Hepatocyte (in vitro differentiated cells): ENCODE data around the gene ASB3.

Experiments
- CTCF ChIP-seq: fragments of 200-600 bp; sonication (generic); IDR thresholded peaks from 2 replicates; pipeline ENCODE4 v1.5.1; 2016; ENCODE audit warnings: antibody characterized with exemption, mild to moderate bottlenecking; ENCODE audit not compliant: poor library complexity
- EZH2 ChIP-seq: fragments of 200-600 bp; sonication (generic); IDR thresholded peaks from 2 replicates; pipeline ENCODE4 v1.6.1; 2016; ENCODE audit warnings: antibody characterized with exemption, mild to moderate bottlenecking, borderline replicate concordance
- EZH2phosphoT487 ChIP-seq: fragments of 200-600 bp; sonication (generic); IDR thresholded peaks from one replicate; pipeline ENCODE4 v1.6.1; 2018; ENCODE audit warnings: antibody characterized with exemption, mild to moderate bottlenecking, low read depth, moderate library complexity; ENCODE audit not compliant: unreplicated experiment, severe bottlenecking

- TF ChIP-seq EZH2phosphoT487 (no peak), CTCF (no peak), EZH2 (no peak)
These were observed 153.3 kb downstream of the ASB3 start for GRCh38 chr2:53633441-53633840.
